Liver (tissue), 3 donors: ENCODE measurements around the gene ATP6V1G1.

Source experiments
- CTCF ChIP-seq: fragments of 150-350 bp; IDR thresholded peaks from 2 replicates; pipeline ENCODE4 v1.5.1; 2017; ENCODE audit warnings: improper control_type of control experiment, low read depth, low read length; ENCODE audit not compliant: missing input control
- EGR1 ChIP-seq, 2 donors: IDR thresholded peaks; 2 replicates each; pipeline ENCODE4 v1.6.1; 2016 to 2018; ENCODE audit warnings: antibody characterized with exemption in 2 of 2, low read depth in 2 of 2
- HNF4G ChIP-seq: IDR thresholded peaks from 2 replicates; pipeline ENCODE4 v1.6.1; 2016; ENCODE audit warnings: antibody characterized with exemption
- JUND ChIP-seq, 2 donors: IDR thresholded peaks; 2 replicates each; pipeline ENCODE4 v1.6.1; 2016; ENCODE audit warnings: antibody characterized with exemption in 2 of 2
- RAD21 ChIP-seq, 2 donors: IDR thresholded peaks; 2 replicates each; pipeline ENCODE4 v1.6.1; 2016; ENCODE audit warnings: antibody characterized with exemption in 2 of 2, mild to moderate bottlenecking in 2 of 2
- REST ChIP-seq: IDR thresholded peaks from 2 replicates; pipeline ENCODE4 v1.6.1; 2016; ENCODE audit warnings: antibody characterized with exemption, mild to moderate bottlenecking
- TAF1 ChIP-seq: conservative IDR thresholded peaks from 2 replicates; pipeline ENCODE4 v1.6.1; 2016; ENCODE audit warnings: antibody characterized with exemption, mild to moderate bottlenecking
- YY1 ChIP-seq: IDR thresholded peaks from 2 replicates; pipeline ENCODE4 v1.6.1; 2016; ENCODE audit warnings: antibody characterized with exemption, mild to moderate bottlenecking
- ZBTB33 ChIP-seq: IDR thresholded peaks from 2 replicates; pipeline ENCODE4 v1.6.1; 2016; ENCODE audit warnings: antibody characterized with exemption
- TF ChIP-seq, protein P1 (sequence below): IDR thresholded peaks from 2 replicates; pipeline ENCODE4 v1.6.1; 2016; ENCODE audit warnings: antibody characterized with exemption
- donor health status: healthy.
- donor health status: healthy.

DNA sequence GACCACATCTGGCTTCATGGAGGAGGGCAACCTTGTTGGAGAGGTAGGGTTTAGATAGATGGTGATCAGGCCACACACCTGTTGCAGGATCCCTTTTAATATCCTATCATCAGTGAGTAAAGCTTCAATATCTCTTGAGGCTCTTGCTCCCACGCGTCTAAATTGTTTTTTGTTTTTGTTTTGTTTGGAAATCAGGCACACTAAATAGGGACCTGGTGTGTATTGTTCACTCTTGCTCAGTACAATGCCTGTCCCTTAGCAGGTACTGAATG, 20.9 kb downstream of the ATP6V1G1 start:
- TF ChIP-seq TAF1 (no peak), CTCF (no peak), REST (no peak), HNF4G (no peak), YY1 (no peak), RAD21 (IDR thresholded peaks at IDR 0.05) (no peak), EGR1 (IDR thresholded peaks at IDR 0.05; ENCODE audit: low read depth in 2 of 2) (no peak), ZBTB33 (no peak), JUND (IDR thresholded peaks at IDR 0.05) (no peak)
- TF ChIP-seq, protein P1, sequence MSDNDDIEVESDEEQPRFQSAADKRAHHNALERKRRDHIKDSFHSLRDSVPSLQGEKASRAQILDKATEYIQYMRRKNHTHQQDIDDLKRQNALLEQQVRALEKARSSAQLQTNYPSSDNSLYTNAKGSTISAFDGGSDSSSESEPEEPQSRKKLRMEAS: no peak
